Activated naive CD4-positive, alpha-beta T cell treated with anti-CD3 and anti-CD28 coated beads, Interleukin-2, amount 50 U/mL, for 16 hours (primary cell): Measurements from ENCODE around the gene LETM1.
A peak's percentile ranks its signal among the peaks of the same experiment; 100 is the strongest.

Experiments
- DNase-seq: peaks from one replicate; pipeline ENCODE4 v3.0.0-alpha.2; 2020

LETM1 gene

DNA sequence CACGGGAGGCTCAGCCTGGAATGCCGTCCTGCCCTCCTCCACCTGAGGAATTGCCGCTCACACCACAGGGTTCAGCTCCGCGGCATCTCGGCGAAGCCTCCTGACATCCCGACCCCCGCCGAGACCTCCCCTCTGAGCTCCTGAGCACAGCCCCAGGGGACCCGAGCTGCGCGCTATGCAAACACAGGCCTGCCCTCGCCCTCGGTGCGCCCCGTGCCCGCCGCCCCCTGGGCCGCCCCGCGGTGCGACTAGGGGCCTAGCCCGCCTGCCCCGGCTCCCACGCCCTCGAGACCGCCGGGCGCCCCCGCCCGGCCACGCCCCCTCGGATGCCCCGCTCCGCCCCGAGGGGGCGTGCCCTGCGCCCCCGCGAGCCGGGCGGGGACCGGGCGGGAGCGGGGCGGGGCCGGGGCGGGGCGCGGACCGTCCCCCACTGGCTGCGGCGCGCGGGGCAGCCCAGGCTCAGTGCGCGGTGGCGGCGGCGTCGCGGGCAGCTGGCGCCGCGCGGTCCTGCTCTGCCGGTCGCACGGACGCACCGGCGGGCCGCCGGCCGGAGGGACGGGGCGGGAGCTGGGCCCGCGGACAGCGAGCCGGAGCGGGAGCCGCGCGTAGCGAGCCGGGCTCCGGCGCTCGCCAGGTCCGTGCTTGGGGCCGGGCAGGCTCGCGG, 63.0 kb downstream of the LETM1 start, which contains the start of gene FGFR3:
TSS of gene FGFR3 (plus strand) at position 462 of the 664 bp plus-strand sequence. CDS start 642 bp downstream, outside the sequence.
- peak; percentile 48 for DNase-seq

DNA sequence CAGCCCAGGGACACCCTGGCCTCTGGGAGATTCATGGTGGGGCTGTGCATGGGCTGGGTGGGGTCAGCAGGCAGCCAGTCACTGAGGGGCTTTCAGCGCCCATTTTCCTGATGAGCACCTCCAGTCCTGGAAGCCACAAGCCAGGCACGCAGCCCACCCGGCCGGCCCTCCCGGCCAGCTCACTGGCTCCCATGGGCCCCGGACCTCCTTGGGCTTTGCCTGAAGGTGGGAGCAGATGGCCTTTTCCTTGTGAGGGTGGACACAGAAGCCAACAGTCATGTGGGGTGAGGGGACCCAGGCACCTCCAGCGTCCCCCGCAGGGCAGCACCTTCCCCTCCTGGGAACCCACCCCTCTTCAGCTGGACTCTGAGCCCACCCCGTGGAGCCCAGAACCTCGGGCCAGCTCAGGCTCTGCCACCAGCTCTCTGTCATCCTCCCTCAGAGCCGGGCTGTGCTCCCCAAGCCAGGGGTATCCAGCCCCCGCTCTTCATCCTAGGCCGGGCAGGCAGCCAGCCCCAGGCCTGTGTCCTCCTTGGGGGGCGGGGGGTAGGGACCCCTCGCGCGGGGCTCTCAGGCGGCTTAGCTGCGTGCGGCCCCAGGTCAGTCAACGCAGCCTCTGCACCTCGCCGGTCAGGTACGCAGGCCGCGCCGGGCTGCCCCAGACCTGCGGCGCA, 63.7 kb downstream of the LETM1 start:
- DNase-seq, result no peak

DNA sequence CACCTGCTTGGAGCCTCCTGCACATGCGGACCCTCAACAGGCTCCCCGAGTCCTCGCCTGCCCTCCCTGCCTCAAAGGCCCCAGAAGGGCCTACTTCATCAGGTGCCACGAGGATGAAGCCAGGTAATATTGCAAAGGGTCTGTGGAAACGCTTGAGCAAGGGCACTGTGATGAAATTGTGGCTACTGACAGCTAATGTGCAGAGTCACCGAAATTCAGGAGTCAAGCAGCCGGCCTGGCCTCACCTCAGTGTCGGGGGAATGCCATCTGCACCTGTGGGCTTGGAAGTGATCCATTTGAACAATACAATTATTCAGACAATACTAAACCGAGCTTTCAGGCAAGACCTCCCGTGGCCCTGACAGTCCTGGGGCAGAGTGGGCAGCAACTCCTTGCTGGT, 66.0 kb downstream of the LETM1 start:
- DNase-seq, result no peak

DNA sequence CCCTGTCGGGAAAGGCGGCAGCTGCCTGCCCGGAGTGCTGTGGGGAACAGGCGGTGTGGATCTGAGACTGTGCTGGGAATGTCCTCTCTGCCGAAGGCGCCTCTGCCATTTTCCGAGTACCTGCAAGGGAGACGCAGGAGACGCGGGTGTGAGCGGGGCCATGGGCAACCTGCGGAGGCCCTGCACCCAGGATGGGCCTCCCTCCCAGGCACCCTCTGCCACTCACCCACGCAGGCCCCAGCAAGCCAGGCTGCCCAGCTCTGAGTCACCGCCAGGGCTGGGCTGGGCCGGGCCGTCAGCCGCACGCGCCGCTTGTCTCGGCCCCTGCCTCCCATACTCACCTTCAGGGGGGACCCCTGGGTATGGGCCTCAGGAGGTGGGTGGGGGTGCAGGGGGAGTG, 66.4 kb downstream of the LETM1 start:
- no peak for DNase-seq

DNA sequence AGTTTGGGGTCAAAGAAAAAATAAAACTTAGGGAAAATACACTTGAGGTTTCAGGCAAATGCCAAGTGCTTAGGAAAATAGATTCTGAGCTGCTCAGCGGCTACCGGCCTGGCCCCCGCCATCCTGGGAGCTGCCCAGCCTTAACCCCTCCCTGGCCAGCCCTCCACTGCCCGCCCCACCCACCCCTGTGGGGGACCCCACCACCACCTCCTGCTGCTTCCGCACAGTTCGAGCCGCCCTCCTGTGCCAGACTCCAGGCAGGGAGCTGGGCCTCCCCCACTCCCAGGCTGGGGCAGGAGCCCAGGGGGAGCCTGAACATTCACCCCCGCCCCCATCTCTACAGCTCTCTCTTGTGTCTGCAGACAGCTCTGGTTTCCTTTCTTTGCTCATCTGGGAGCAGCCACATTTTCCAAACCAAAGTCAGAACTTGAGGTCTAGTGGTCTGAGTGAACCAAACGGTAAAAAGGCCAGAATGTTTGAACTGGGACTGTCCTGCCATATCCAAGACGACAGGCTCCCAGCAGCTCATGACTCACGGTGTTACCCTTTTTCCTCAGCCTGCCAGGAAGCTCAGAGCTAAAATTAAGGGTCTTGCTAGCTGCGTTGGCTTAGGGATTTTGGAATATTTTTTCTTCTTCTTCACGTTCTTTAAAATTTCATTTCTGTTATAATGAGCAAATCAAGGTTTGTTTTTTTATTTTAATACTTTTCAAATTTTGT, 67.5 kb downstream of the LETM1 start:
- DNase-seq, result no peak

DNA sequence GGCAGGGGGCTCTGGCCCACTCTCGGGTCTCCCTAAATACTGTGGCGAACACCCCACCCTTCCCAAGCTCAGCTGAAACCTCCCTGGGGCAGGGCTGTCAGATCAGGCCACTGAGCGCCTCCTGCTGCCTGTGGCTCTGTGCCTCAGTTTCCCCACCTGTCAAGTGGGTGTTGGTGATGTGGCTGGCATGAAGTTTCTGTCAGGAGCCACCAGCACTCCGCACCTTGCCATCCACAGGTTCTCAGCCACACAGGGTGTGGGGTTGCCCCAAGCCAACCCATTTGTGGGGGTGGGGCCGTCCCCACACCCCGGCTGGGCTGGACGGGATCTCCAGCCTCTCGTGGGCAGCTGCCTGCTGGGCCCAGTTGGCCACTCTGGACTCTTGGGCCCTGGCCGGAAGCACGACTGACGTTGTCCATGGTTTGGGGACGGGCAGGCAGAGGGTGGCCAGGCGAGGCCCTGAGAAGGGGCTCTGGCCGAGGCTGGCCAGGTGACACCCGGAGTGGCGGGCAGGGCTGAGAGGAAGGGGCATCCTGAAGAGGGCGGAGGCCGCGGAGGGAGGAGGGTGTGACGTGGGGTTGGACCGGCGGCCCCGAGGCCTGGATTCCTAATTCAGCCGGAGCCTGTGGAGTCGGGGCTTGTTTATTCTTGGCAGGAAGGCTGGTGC, 68.4 kb downstream of the LETM1 start:
- no peak for DNase-seq

DNA sequence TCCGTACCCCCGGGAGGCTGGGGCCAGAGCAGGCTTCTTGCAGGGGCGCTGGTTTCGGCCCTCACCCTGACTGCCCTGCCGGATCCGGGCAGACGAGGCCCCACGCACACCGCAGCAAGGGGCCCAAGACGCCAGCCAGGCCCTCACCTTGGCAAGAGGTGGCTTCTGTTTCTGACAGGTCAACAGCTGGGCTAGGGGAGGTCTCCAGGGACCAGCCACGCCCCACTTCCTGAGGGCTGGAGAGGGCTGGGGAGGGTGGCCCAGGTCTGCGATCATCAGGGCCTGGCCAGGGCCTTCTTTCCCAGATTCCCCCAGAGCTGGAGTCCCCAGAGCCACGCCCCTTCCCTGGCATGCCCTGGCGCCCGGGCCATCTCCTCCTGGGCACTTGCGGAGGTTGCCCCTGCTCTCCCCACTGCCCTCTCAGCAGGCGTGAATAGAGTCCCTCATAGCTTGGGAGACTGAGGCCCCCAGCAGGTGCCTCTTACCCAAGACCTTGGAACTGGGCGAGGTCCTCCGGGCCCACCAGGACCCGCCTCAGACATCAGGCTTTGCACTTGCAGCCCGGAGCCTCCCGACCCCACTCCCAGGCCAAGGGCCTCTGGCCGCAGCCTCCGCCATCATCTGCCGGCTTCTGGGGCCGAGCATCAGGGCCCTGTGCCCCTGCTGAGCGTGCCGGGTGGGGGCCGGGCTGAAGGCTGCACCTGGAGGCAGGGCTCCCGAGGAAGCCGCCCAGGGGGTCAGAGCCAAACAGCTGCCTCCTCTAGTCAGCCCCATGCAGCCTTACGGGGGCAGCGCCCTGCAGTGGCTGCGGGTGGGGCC, 69.2 kb downstream of the LETM1 start:
- no peak for DNase-seq

DNA sequence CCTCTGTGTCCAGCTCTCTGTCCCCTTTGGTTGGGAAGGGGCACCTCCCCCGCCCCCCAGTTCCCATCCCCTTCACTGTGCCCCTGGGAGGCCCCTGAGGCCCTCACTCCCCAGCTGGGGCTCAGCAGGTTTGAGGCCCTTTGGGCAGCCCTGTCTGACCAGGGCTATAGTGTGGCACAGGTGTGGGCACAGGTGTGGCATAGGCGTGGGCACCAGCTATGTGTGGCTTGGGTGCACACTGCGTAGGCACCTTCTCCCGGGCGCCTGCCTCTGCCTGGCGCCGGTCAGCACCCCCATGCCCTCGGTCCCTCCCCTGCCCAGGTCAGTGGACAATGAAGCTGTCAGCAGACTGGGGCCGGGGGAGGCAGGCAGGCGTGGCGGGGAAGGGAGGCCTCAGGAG, 70.4 kb downstream of the LETM1 start:
- no peak for DNase-seq

DNA sequence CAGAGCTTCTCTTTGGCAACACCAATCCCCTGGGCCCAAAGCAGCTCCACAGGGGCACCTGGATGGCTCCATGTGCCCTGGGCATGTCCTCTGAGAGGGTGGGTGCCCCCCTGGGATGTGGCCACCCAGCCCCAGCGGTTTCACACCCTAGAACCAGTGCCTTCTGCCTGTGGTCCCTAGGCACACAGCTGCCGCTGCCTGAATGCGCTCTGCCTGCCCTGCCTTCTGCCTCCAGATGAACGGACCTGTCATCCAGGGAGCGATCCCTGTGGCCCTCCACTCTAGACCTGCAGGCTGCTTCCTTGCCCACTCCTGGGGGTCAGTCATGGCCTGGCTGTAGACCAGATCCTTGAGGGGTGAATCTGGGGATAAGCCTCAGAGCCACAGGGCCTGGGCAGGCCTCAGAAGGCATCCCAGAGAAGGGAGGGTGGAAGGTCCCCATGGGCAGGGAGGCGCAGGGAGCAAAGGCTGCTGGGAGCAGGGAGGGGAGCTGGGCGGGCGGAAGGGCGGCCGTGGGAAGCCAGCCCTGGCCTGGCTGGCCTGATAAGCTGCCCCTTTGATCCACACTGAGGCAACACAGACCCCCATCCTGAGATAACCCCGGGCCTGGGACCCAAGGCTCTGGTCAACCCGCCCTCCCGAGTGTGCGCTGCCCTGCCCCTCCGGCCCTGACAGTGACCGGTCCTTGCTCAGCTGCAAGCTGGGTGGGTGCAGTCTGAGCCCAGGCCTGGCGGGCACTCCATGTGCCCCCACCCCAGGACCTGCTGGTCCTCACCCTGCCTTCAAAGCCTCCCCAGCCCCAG, 71.0 kb downstream of the LETM1 start:
- DNase-seq, result no peak

DNA sequence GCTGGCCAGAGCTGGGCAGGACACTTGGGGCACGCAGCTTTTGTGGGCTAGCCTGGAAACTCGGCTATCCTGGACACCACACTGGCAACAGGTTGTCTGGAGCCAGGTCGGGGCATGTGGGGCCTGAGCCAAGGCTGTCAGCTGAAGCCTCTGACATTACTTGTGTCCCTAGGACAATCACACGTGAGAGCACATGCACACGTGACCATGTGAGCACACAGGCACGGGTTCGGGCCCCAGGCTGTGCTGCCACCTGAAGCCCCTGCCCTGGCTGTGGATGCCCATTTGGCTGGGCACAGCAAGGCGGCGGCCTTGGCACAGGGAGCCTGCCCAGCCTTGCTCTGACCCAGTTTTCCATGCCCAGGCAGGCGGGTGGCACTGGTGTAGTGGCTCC, 71.6 kb downstream of the LETM1 start:
- DNase-seq, result no peak

DNA sequence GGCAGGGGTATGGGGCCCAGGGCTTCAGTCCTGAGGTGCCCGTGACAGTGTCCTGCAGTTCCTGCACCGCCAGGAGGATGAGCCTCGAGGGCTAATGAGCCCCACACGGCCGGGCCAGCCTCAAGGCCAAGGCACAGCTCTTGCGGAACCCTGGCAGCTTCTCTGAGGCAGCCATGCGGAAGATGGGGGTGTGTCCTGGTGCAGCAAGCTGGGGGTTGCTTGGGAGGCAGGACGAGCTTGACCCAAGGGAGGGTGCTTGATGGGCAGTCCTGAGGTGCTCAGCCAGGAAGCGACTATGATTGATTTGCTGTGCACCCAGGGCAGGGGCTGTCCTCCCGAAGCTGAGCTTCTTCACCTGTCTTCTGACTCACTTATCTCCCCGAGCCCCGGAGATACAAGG, 72.0 kb downstream of the LETM1 start:
- DNase-seq, result no peak

DNA sequence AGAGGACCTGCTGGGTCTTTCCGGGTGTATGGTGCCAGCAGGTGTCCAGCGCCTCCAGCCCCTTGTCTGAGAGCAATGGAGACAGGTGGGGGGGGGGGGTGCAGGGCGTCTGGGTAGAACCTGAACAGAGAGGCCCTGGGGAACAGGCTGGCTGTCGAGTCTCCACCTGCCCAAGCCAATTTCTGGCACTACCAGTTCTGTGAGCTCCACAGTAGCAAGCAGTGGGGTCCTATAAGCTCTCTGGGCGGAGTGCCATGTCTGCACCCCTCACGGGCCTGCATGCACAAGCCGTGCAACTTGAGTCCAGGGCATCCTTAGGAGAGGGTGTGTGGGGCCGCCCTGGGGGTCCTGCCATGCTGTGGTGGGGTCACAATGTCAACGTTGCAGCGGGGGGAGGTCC, 72.9 kb downstream of the LETM1 start:
- DNase-seq, result no peak

DNA sequence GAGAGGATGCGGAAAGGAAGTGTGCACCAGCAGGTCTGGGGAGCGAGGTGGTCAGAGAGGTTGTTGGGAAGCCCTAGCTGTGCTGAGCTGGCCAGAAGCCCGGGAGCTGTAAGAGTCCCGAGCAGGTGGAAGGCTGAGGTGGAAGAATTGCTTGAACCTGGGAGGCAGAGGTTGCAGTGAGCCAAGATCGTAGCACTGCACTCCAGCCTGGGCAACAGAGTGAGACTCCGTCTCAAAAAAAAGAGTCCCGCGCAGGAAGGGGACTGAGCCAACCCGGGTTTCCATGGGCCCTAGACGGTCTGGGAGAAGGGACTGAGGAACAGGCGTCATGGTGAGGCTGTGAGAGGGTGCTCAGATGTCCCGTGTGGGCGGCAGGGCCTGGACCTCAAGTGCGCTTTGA, 75.5 kb downstream of the LETM1 start:
- no peak for DNase-seq

DNA sequence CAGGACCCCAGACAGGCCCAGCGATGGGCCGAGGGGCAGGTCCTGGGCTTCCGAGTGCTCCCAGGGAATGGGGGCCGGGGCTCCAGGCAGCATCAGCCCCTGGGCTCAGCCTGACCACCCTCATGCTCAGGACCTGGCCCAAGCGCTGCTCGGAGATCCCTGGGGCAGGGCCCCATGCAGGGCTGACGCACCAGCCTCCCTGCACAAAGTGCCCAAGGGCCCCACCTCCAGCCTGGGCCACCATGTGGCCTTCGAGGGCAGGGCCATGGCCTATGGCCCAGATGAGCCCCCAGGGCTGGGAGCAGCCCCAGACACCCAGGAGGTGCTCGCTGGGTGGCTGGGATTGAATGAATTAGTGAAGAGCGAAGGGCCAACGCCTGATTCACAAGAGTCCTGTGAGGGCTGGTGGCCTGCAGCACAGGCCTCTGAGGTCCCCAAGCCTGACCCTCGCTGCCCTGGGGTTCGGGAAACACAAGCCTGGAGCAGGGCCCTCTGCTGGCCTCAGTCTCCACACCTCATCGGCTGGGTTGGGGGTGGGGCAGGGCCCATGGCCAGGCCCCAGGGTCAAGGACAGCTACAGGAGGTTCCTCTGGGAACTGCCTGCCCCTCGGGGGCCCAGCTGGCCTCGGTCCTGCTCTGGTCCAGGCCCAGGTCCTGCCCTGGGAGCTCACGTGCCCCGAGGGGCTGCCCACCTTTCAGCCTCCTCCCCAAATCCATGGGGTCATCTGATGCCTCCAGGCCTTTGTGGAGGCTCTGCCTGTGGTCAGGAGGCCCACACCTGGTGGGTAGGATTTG, 76.2 kb downstream of the LETM1 start:
- DNase-seq, result no peak

DNA sequence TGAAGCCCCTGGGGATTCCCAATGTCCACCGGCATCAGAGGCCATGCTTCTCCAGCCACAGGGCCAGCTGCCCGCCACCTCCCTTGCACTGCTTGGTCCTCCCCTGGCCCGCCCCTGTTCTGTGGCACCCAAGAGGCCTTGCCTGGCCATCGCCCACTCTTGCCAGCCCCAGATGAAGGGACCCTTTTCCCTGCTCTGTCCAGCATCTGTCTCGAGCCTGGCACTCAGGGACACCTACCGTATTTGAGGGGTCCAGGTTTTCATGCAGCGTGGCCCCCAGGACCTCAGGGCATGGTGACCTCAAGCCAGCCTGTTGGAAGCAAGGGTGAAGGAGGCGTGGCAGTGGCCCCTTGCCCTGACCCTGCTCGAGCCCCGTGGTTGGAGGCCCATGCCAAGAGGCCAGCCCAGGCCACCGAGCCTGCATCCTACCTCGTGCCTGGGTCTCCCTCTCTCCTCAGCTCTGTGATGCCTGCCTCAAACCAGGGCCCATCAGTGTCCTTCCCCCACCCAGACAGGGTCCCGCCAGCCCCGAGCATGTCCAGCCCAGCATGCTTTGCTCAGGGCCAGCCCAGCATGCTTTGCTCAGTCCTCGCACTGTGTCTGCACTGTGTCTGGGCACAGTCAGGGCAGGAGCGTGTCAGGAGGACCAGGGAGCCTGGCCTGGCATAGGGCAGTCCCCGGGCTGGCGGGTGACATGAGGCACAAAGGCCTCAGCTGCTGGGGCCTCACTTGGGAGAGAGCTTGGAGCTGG, 77.1 kb downstream of the LETM1 start:
- no peak for DNase-seq

DNA sequence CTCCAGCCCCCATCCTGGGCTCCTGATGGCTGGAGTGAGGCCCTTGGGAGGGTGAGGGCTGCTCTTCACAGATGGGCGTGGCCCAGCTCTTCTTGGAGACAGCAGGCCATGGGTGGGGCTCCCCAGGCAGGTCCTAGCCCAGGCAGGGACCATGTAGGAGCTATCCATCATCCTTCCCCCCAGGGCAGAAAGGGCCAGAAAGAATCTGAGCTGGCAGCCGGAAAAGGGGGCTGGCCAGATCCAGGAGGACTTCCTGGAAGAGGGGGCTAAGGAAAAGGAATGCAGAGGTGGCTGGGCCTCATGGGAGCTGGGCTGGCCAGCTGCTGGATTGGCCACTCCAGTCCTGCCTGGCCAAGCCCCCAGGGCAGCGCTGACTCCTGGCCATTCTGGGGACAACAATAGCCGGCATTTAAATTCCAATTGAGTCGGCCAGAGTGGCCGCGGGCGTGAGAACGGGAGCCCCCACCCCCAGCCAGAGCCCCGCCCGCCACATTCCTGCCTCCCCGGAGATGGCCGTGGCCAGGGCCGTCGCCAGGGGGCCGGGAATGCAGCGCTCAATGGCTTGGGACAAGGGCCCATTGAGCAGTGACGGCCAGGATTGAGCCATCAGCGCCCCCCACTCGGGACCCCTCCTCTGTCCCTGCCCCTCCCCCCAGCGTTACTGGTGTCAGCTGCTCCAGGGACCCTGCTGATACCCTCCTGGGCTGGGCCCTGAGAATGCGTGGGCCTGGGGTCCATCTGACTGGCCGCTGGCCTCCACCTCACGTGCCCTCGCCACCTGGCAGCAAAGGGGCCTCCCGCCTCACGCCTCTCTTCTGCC, 77.9 kb downstream of the LETM1 start:
- no peak for DNase-seq

DNA sequence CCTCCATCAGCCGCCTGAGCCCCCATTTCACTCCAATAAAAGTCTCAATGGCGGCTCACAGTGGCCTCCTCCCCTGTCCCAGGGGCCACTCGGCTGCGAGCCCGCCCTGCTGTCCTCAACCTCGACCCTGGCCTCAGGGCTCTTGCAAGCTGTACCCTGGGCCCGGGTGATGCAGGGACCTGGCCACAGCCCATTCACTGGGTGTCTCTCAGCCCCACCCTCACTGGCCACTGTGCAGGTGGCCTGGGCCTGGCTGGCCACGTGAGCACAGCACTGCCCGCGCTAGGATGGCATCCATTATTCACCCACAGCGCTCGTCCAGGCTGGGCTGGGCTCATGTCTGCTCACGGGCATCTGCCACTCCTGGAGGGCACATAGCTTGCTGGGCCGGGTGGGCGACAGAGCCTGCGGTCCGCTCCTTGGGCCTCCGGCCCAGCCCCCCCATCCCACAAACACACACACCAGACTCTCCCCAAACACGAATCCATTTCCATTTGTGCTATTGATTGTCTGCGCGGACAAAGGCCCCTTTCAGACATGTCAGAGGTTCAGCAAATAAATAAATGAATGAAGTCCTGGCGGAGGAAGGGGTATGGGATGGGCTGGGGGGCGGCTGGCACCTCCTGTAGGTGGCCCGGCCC, 79.3 kb downstream of the LETM1 start:
- DNase-seq, result no peak

DNA sequence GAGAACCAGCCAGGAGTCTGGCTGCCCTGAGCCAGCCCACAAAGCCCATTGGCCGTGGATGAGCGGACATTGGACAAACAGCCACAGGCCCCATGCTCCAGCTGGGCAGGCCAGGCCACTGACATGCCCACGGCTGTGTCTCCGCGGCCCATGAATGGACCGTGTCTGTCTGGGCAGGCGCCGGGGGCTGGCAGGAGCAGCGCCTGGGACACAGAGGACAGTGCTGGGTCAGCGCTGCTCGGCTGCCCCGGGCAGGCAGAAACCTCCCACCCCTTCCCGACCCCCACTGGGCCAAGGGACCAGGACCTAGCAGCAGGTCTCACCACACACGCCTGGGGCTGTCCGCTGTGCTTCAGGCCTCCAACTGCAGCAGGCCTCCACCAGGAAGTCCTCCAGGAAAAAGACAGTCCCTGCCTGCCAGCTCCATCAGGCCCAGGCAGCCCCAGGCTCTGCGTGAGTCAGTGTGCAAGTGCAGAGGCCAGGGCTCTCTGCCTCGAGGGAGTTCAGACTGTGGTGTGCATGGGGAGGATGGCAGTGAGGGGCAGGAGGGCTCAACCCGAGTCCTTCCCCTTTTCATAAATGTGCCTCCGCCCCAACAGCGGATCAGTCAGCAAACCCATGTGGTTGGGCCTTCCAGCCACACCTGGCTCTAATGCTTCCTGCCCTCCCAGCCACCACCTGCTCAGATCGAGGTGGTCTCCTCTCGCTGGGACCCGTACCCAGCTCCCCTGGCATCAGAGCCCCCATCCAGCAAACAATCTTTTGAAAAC, 80.0 kb downstream of the LETM1 start:
- no peak for DNase-seq
